ENCODE measurements around the gene PER3. TPM values are rescaled to one million over a fixed set of nuclear protein-coding genes. Genes with fewer than 3 reads are reported as not detected.
A peak's percentile ranks its signal among the peaks of the same experiment; 100 is the strongest.

Gene PER3
- total and polyA plus RNA-seq, 9 of the 15 experiments (the other 6 are each of a cell fraction or from before 2014, with no cell fraction given), result 11.9 to 22.5 (median 14.6) TPM

DNA sequence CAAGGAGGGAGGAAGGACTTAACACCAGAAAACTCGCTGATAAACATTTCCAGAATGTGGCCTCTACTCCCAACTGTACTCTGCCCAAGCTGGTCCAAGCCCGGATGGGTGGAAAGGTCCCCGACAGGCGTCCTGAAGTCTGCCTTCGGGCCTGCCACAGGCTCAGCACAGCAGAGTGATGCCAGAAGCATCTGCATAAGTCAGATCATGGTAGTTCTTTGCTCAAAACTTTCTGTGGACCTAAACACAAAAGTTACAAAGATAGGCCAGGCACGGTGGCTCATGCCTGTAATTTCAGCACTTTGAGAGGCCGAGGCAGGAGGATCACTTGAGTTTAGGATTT lies 69.6 kb downstream of the PER3 start (continued):
- TF ChIP-seq SRSF7 (optimal IDR thresholded peaks at IDR 0.05; ENCODE audit: low read depth, low read length), result no peak

GRCh38 chr1:7856345-7856744 lies 72.3 kb downstream of the PER3 start:
- no peak for FAIRE-seq
- Histone ChIP-seq H4K20me1 (replicated peaks; ENCODE audit: control insufficient read depth, insufficient read depth, low read length) (0 out of 2 replicates have a peak, but pooled peaks cover 4% of the 10 kb centered on the region), H3K79me2 (ENCODE audit: control insufficient read depth, insufficient read depth, low read length) (no peaks in the 10 kb centered on the region), H3K27me3 (ENCODE audit: control insufficient read depth in 2 of 2, insufficient read depth in 2 of 2, low read length in 2 of 2) (no peaks in the 10 kb centered on the region), H3K9me1 (ENCODE audit: control insufficient read depth, insufficient read depth, low read length) (no peaks in the 10 kb centered on the region), H3K9me3 (replicated peaks; ENCODE audit: control insufficient read depth, insufficient read depth, low read depth, low read length) (no peaks in the 10 kb centered on the region), H2AFZ (ENCODE audit: low read depth, low read length) (peak overlapping the region; percentile 6; the same call in 1 of the 2 replicates), H3K4me1 (replicated peaks in 1 of 2; ENCODE audit: control insufficient read depth in 2 of 2, insufficient read depth in 2 of 2, low read length in 2 of 2) (peaks cover 0 to 7% of the 10 kb centered on the region in 2 experiments; a peak in 3 of 5 replicates), H3K27ac (ENCODE audit: extremely low read depth, low read depth, low read length) (no peak overlapping the region), H3K4me3 (no peak overlapping the region), H3K9ac (ENCODE audit: insufficient read depth in 1 of 2, low read depth in 2 of 2, low read length in 2 of 2) (0 out of 4 replicates have a peak overlapping the region, but pooled peaks of 1 of the 2 experiments have one; percentile 19), H3K36me3 (ENCODE audit: control insufficient read depth, insufficient read depth, low read length) (no peaks in the 10 kb centered on the region), H3K4me2 (ENCODE audit: insufficient read depth, low read length) (peak overlapping the region; percentile 5; the same call in 1 of the 2 replicates)
- 33% methylated on average over 15 of the region's 15 CpGs for WGBS (ENCODE audit: insufficient coverage, low coverage, missing lambda C conversion rate)
- peak in 2 of 4 experiments; percentile 35 to 53 for DNase-seq (ENCODE audit: extremely low read depth in 1 of 4, low spot score in 3 of 4)
- in situ Hi-C loops (cut with MboI), result no loop called here
- ChIA-PET CTCF (ENCODE audit: low intra/inter-chr PET ratio) (interaction anchor here (0.6 to 1.0 kb wide), 2 partner anchors 187 to 188 kb away, joined by 3 read pairs; no protein-coding TSS in a partner anchor), POLR2A (no interaction called here)
- peak; percentile 78 for ATAC-seq
- BruUV-seq (replicated peaks), result no TSS peak
- intact Hi-C loops (cut with micrococcal nuclease), result no loop called here
- TF ChIP-seq ZBTB11 (CRISPR knock-in tag; IDR thresholded peaks at IDR 0.05) (no peak), CTCF (IDR thresholded peaks at IDR 0.05 in 2 of 3, conservative IDR thresholded peaks at IDR 0.05 in 1 of 3; ENCODE audit: insufficient read depth in 2 of 3, low read depth in 1 of 3, low read length in 3 of 3) (peak; percentile 42 to 59 (median 53); a peak in 5 of 6 replicates), RAD21 (CRISPR knock-in tag; conservative IDR thresholded peaks at IDR 0.05 in 1 of 2, IDR thresholded peaks at IDR 0.05 in 1 of 2) (peak in 1 of 2 experiments; percentile 34; a peak in 2 of 4 replicates), HDAC3 (IDR thresholded peaks at IDR 0.05; ENCODE audit: borderline replicate concordance, partially characterized antibody) (no peak)

Measured in K562 (cell line).